Transverse colon (tissue), 4 donors: ENCODE data around the gene CRYBG2. TPM values are rescaled to one million over a fixed set of nuclear protein-coding genes. Genes with fewer than 3 reads are reported as not detected.

Experiments used
- DNase-seq: peaks from one replicate; pipeline ENCODE4 v3.0.0-alpha.2; 2019
- H3K27ac ChIP-seq, 4 donors: fragments of 200-600 bp; sonication (generic); 2 replicates each; pipeline ENCODE4 v1.5.1; 2016 to 2018; ENCODE audit warnings: inconsistent platforms in 4 of 4
- H3K27me3 ChIP-seq: fragments of 200-600 bp; sonication (generic); 2 replicates; pipeline ENCODE4 v1.5.1; 2017; ENCODE audit warnings: inconsistent platforms
- H3K36me3 ChIP-seq, 4 donors: fragments of 200-600 bp; sonication (generic); 2 replicates each; pipeline ENCODE4 v1.5.1; 2017 to 2019; ENCODE audit warnings: inconsistent platforms in 4 of 4
- H3K4me1 ChIP-seq, 4 donors: fragments of 200-600 bp; sonication (generic); 2 replicates each; pipeline ENCODE4 v1.5.1; 2017 to 2020; ENCODE audit warnings: inconsistent platforms in 4 of 4
- H3K4me3 ChIP-seq, 4 donors: fragments of 200-600 bp; sonication (generic); 1 replicate in 1 of 4; 2 replicates in 3 of 4; pipeline versions ENCODE4 v1.5.1 to v1.6.1; 2017 to 2019; ENCODE audit warnings: inconsistent platforms in 4 of 4
- H3K9me3 ChIP-seq, 2 donors: fragments of 200-600 bp; sonication (generic); 2 replicates each; pipeline ENCODE4 v1.5.1; 2017 to 2019; ENCODE audit warnings: inconsistent platforms in 2 of 2
- CTCF ChIP-seq, 5 experiments: fragments of 200-600 bp in 3 of 5; fragments of 450-650 bp in 2 of 5; sonication (generic) in 3 of 5; IDR thresholded peaks; 1 replicate in 2 of 5; 2 replicates in 3 of 5; pipeline ENCODE4 v1.5.1; 2016 to 2017; ENCODE audit warnings: antibody characterized with exemption in 5 of 5, inconsistent platforms in 3 of 5, mild to moderate bottlenecking in 2 of 5, moderate library complexity in 1 of 5
- EP300 ChIP-seq: sonication (generic); formaldehyde crosslinking; IDR thresholded peaks from one replicate; pipeline ENCODE4 v1.6.1; 2017; ENCODE audit warnings: antibody characterized with exemption, low read depth
- POLR2A ChIP-seq: fragments of 450-650 bp; IDR thresholded peaks from one replicate; pipeline ENCODE4 v1.6.1; 2016; ENCODE audit warnings: antibody characterized with exemption, mild to moderate bottlenecking, moderate library complexity
- POLR2AphosphoS5 ChIP-seq, 3 donors: sonication (generic); formaldehyde crosslinking; IDR thresholded peaks; one replicate each; pipeline ENCODE4 v1.6.1; 2016; ENCODE audit warnings: antibody characterized with exemption in 3 of 3
- whole genome bisulfite sequencing, 2 donors: methylation state at CpG; one replicate each; pipeline ENCODE4 v1.1.5; 2018; ENCODE audit warnings: low coverage in 1 of 2; 5-methylcytosine and 5-hydroxymethylcytosine counted together
- in situ Hi-C, 4 donors: fragments of 200-750 bp; cut with MboI; loops; one replicate each; pipeline versions ENCODE4 v1.15.0 to v1.15.1; 2017; ENCODE audit warnings: low sequenced_read_pairs in 3 of 4, low pct_ligation_motif_present in 1 of 4, low pct_unique_long_range_greater_than_20kb in 1 of 4
- intact Hi-C: fragments of 100-400 bp; cut with DNase I; formaldehyde crosslinking; loops from one replicate; pipeline ENCODE4 v1.15.1; 2023; ENCODE audit warnings: low total_unique reads
- total RNA-seq, 4 donors: library from RNA; depleted of rRNA; stranded (reverse); fragments of >200 nt; gene quantifications; one replicate each; pipeline ENCODE4 v1.1.0, GENCODE V29; 2016

CRYBG2 gene
- total RNA-seq, 4 donors from 2014 or later = 2.8 to 41.9 (median 22.3) TPM

GRCh38 chr1:26350343-26350700, 3.6 kb downstream of the CRYBG2 start:
- intact Hi-C loops = no loop called here
- Histone ChIP-seq H3K27me3 (no peaks in the 10 kb centered on the region), H3K9me3 (no peaks in the 10 kb centered on the region), H3K36me3 (no peaks in the 10 kb centered on the region), H3K4me1 (peaks cover 0 to 24% (median 18%) of the 10 kb centered on the region in 4 donors), H3K27ac (no peak overlapping the region), H3K4me3 (no peak overlapping the region)
- in situ Hi-C loops = no loop called here
- no peak for DNase-seq
- TF ChIP-seq CTCF (IDR thresholded peaks at IDR 0.05) (no peak), POLR2AphosphoS5 (IDR thresholded peaks at IDR 0.05) (no peak), EP300 (no peak), POLR2A (no peak)
- WGBS, 2 donors = 62 to 100% methylated on average over 1 to 2 of the region's 2 CpGs

- 91% methylated on average over 5 of the region's 5 CpGs; no CpG with 5 or more reads in 1 of the 2 donors for WGBS, 2 donors
- Histone ChIP-seq H3K36me3 (no peaks in the 10 kb centered on the region), H3K27me3 (no peaks in the 10 kb centered on the region), H3K9me3 (no peaks in the 10 kb centered on the region), H3K27ac (no peak overlapping the region), H3K4me1 (peaks cover 0 to 21% (median 15%) of the 10 kb centered on the region in 4 donors), H3K4me3 (no peak overlapping the region)
- in situ Hi-C loops = no loop called here
- TF ChIP-seq CTCF (IDR thresholded peaks at IDR 0.05) = no peak
- no peak for TF ChIP-seq POLR2A
- no peak for TF ChIP-seq POLR2AphosphoS5 (IDR thresholded peaks at IDR 0.05)
- TF ChIP-seq EP300 = no peak
- intact Hi-C loops = no loop called here
- DNase-seq = no peak
Measured at GRCh38 chr1:26349877-26350244, 4.1 kb downstream of the CRYBG2 start.

- 76 to 80% methylated on average over 6 to 7 of the region's 7 CpGs for WGBS, 2 donors
- no peak overlapping the region for H3K4me3 ChIP-seq
- in situ Hi-C loops = no loop called here
- no peak overlapping the region for H3K27ac ChIP-seq
- no peaks in the 10 kb centered on the region for H3K27me3 ChIP-seq
- TF ChIP-seq CTCF (IDR thresholded peaks at IDR 0.05) (no peak), POLR2A (no peak), POLR2AphosphoS5 (IDR thresholded peaks at IDR 0.05) (no peak), EP300 (no peak)
- H3K4me1 ChIP-seq = peaks cover 0 to 16% (median 9%) of the 10 kb centered on the region in 4 donors
- DNase-seq = no peak
- no peaks in the 10 kb centered on the region for H3K9me3 ChIP-seq
- intact Hi-C loops = no loop called here
- H3K36me3 ChIP-seq = no peaks in the 10 kb centered on the region
Measured at GRCh38 chr1:26349188-26349876, 4.6 kb downstream of the CRYBG2 start.

GRCh38 chr1:26346274-26347033, 7.5 kb downstream of the CRYBG2 start:
- intact Hi-C loops (no loop called here), in situ Hi-C loops (no loop called here)
- no peak for DNase-seq
- Histone ChIP-seq H3K9me3 (no peaks in the 10 kb centered on the region), H3K4me1 (peaks cover 0 to 7% (median 2%) of the 10 kb centered on the region in 4 donors), H3K4me3 (no peak overlapping the region), H3K27ac (no peak overlapping the region), H3K36me3 (no peaks in the 10 kb centered on the region), H3K27me3 (no peaks in the 10 kb centered on the region)
- TF ChIP-seq POLR2AphosphoS5 (IDR thresholded peaks at IDR 0.05) = no peak
- no peak for TF ChIP-seq POLR2A
- no peak for TF ChIP-seq EP300
- TF ChIP-seq CTCF (IDR thresholded peaks at IDR 0.05) = no peak
- 73 to 86% methylated on average over 4 to 10 of the region's 10 CpGs for WGBS, 2 donors
